ENCODE data around the gene PRR29. TPM values are rescaled to one million over a fixed set of nuclear protein-coding genes. Genes with fewer than 3 reads are reported as not detected.

Gene PRR29
- total RNA-seq, 1 donor from 2014 or later = 0.17 TPM

- no peak overlapping the region for H3K4me3 ChIP-seq (ENCODE audit: low read depth, low read length)
- no peak for TF ChIP-seq CTCF (conservative IDR thresholded peaks at IDR 0.05; ENCODE audit: low read depth, low read length)
- DNase-seq (ENCODE audit: low read depth) = no peak
These were observed 9.7 kb downstream of the PRR29 start for GRCh38 chr17:64007838-64008282.

GRCh38 chr17:64008346-64008745 lies 10.2 kb downstream of the PRR29 start:
- H3K4me3 ChIP-seq (ENCODE audit: low read depth, low read length) = no peak overlapping the region
- DNase-seq (ENCODE audit: low read depth) = no peak
- no peak for TF ChIP-seq CTCF (conservative IDR thresholded peaks at IDR 0.05; ENCODE audit: low read depth, low read length)

GRCh38 chr17:64008830-64009229 lies 10.7 kb downstream of the PRR29 start:
- H3K4me3 ChIP-seq (ENCODE audit: low read depth, low read length) = no peak overlapping the region
- TF ChIP-seq CTCF (conservative IDR thresholded peaks at IDR 0.05; ENCODE audit: low read depth, low read length) = no peak
- DNase-seq (ENCODE audit: low read depth) = no peak

GRCh38 chr17:64009571-64010402 lies 11.6 kb downstream of the PRR29 start:
- DNase-seq (ENCODE audit: low read depth) = no peak
- no peak overlapping the region for H3K4me3 ChIP-seq (ENCODE audit: low read depth, low read length)
- no peak for TF ChIP-seq CTCF (conservative IDR thresholded peaks at IDR 0.05; ENCODE audit: low read depth, low read length)

- H3K4me3 ChIP-seq (ENCODE audit: low read depth, low read length) = no peak overlapping the region
- no peak for DNase-seq (ENCODE audit: low read depth)
- no peak for TF ChIP-seq CTCF (conservative IDR thresholded peaks at IDR 0.05; ENCODE audit: low read depth, low read length)
These were observed 17.3 kb downstream of the PRR29 start for GRCh38 chr17:64015447-64015846.

- H3K4me3 ChIP-seq (ENCODE audit: low read depth, low read length) = no peak overlapping the region
- peak; percentile 36 for TF ChIP-seq CTCF (conservative IDR thresholded peaks at IDR 0.05; ENCODE audit: low read depth, low read length)
These were observed 18.2 kb downstream of the PRR29 start for GRCh38 chr17:64016231-64016784.

More at GRCh38 chr17:64016231-64016784, 18.2 kb downstream of the PRR29 start:
- no peak for DNase-seq (ENCODE audit: low read depth)

Data from epithelial cell of proximal tubule (primary cell).